Measurements from ENCODE around the gene ASTL. TPM values are rescaled to one million over a fixed set of nuclear protein-coding genes. Genes with fewer than 3 reads are reported as not detected.

The ASTL gene
- total and polyA plus RNA-seq, 9 of the 15 experiments (the other 6 are each of a cell fraction or from before 2014, with no cell fraction given), result not detected

DNA sequence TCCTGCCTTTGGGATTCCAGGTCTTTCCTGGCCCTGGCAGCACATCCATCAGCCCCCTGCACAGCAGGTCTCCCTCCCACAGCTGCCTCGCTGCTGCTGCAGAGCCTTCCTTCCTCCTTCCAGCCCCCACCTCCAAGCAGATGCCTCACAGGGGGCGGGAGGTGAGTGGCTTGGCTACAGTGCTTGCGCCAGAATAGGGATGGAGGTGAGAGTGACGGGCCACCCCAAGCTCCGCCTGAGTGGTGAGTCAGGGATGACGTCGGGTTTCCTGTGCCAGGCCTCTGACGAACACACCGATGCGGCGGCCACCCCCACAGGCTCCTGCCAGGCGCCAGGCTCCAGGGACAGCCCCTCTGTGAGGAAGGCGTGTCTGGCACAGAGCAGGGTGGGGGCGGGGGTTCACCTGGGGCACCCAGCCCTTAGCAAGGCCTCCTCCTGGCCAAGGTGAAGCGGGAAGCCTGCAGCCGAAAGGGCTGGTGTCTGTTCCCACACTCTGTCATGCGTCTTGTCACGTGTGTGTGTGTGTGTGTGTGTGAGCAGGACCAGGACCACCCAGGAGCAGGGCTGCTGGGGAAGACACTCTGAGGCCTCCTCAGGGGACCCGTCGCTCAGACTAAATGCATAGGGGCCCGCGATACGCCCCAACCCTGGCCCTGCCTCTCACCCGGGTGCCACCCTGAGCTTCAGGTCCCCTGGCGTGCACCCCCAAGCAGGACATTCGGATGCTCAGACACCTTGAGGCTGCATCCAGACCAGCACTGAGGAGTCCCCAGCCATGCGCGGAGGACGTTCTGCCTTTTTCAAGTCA lies 10.3 kb upstream of the ASTL start (continued):
- TF ChIP-seq, protein P1, sequence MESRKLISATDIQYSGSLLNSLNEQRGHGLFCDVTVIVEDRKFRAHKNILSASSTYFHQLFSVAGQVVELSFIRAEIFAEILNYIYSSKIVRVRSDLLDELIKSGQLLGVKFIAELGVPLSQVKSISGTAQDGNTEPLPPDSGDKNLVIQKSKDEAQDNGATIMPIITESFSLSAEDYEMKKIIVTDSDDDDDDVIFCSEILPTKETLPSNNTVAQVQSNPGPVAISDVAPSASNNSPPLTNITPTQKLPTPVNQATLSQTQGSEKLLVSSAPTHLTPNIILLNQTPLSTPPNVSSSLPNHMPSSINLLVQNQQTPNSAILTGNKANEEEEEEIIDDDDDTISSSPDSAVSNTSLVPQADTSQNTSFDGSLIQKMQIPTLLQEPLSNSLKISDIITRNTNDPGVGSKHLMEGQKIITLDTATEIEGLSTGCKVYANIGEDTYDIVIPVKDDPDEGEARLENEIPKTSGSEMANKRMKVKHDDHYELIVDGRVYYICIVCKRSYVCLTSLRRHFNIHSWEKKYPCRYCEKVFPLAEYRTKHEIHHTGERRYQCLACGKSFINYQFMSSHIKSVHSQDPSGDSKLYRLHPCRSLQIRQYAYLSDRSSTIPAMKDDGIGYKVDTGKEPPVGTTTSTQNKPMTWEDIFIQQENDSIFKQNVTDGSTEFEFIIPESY (CRISPR knock-in tag; IDR thresholded peaks at IDR 0.05), result peak; percentile 32; the same call in 1 of the 2 replicates
- TF ChIP-seq JUND (IDR thresholded peaks at IDR 0.05; ENCODE audit: borderline replicate concordance, low read depth, low read length), result peak; percentile 72; the same call in 1 of the 2 replicates
- TF ChIP-seq JUND (tag; IDR thresholded peaks at IDR 0.05; ENCODE audit: borderline replicate concordance, low read depth, low read length), result no peak; the same call in 2 of the 3 replicates
- no peak for TF ChIP-seq STAT5B (CRISPR knock-in tag; IDR thresholded peaks at IDR 0.05)
- TF ChIP-seq, protein P2, sequence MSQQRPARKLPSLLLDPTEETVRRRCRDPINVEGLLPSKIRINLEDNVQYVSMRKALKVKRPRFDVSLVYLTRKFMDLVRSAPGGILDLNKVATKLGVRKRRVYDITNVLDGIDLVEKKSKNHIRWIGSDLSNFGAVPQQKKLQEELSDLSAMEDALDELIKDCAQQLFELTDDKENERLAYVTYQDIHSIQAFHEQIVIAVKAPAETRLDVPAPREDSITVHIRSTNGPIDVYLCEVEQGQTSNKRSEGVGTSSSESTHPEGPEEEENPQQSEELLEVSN (IDR thresholded peaks at IDR 0.05; ENCODE audit: borderline replicate concordance in 1 of 2, extremely low read depth in 1 of 2, insufficient read depth in 1 of 2, insufficient read length in 1 of 2, low read depth in 1 of 2, low read length in 1 of 2, poor library complexity in 1 of 2, severe bottlenecking in 1 of 2), result peak in 1 of 2 experiments; percentile 6
